Naive thymus-derived CD8-positive, alpha-beta T cell (primary cell): ENCODE measurements around the gene NHLRC4. TPM values are rescaled to one million over a fixed set of nuclear protein-coding genes. Genes with fewer than 3 reads are reported as not detected.

Experiments used
- ATAC-seq, 2 donors: fragments of 150-1000 bp; cut with Tn5 transposase in 1 of 2; sonication (Bioruptor Pico), chemical (Tn5 transposase) in 1 of 2; 1 replicate in 1 of 2; 2 replicates in 1 of 2; pipeline ENCODE4 v1.10.0; 2021; ENCODE audit warnings: mild to moderate bottlenecking in 2 of 2, moderate library complexity in 2 of 2
- POLR2A ChIA-PET: fragments of 350-600 bp; sonication (Branson Sonifier 250); formaldehyde crosslinking; loops from one replicate; lab custom pipeline; 2021; ENCODE audit warnings: antibody characterized with exemption; lab: Charles Lee
- DNase-seq, 10 donors: peaks; one replicate each; pipeline versions ENCODE4 v3.0.0 to v3.0.0-alpha.2; 2020 to 2022
- H3K27ac Mint-ChIP-seq, 10 donors: one replicate each; pipeline ENCODE4 v1.8.0; 2020 to 2022; ENCODE audit warnings: mild to moderate bottlenecking in 10 of 10, mixed read lengths in 10 of 10, moderate library complexity in 4 of 10, inconsistent platforms in 1 of 10
- H3K27me3 Mint-ChIP-seq, 5 donors: one replicate each; pipeline ENCODE4 v1.8.0; 2021 to 2022; ENCODE audit warnings: mixed read lengths in 5 of 5
- H3K36me3 Mint-ChIP-seq, 3 donors: one replicate each; pipeline ENCODE4 v1.8.0; 2020 to 2022; ENCODE audit warnings: mixed read lengths in 3 of 3, mild to moderate bottlenecking in 2 of 3, inconsistent platforms in 1 of 3
- H3K4me1 Mint-ChIP-seq, 4 donors: one replicate each; pipeline ENCODE4 v1.8.0; 2021 to 2022; ENCODE audit warnings: mixed read lengths in 4 of 4
- H3K4me3 Mint-ChIP-seq, 10 donors: one replicate each; pipeline ENCODE4 v1.8.0; 2020 to 2022; ENCODE audit warnings: mild to moderate bottlenecking in 10 of 10, mixed read lengths in 10 of 10, moderate library complexity in 6 of 10, inconsistent platforms in 1 of 10
- H3K9me3 Mint-ChIP-seq, 9 donors: one replicate each; pipeline ENCODE4 v1.8.0; 2020 to 2022; ENCODE audit warnings: mixed read lengths in 9 of 9, mild to moderate bottlenecking in 3 of 9, inconsistent platforms in 1 of 9, moderate library complexity in 1 of 9
- polyA plus RNA-seq, 3 donors: library from polyadenylated mRNA; unstranded; fragments of 300-500 nt; fragmentation: Illumina TruSeq; gene quantifications; one replicate each; pipeline ENCODE4 v1.2.3, GENCODE V29; 2021
- total RNA-seq, 8 experiments: library from RNA in 2 of 8; stranded (reverse) in 2 of 8; gene quantifications; one replicate each; pipeline ENCODE4 v1.2.3 and lab custom pipeline; 2021 to 2026

Gene NHLRC4
- total and polyA plus RNA-seq, 5 experiments from 2014 or later, result 1.5 to 5.3 (median 3.3) TPM

GRCh38 chr16:578232-578869, 11.5 kb downstream of the NHLRC4 start:
- peaks cover 0 to 5% (median 2%) of the 10 kb centered on the region in 4 donors for H3K4me1 Mint-ChIP-seq
- no peaks in the 10 kb centered on the region for H3K27me3 Mint-ChIP-seq
- ATAC-seq (no peak), DNase-seq (no peak)
- POLR2A ChIA-PET, result interaction anchor here (0.6 to 2.5 kb wide), 3 partner anchors 10 to 77 kb away, joined by 3 to 10 read pairs (median 3); partner anchors contain the start of gene METTL26
- peaks cover 0 to 2% (median 0%) of the 10 kb centered on the region in 3 donors for H3K36me3 Mint-ChIP-seq
- H3K9me3 Mint-ChIP-seq, result no peaks in the 10 kb centered on the region
- H3K27ac Mint-ChIP-seq, result no peak overlapping the region
- no peak overlapping the region for H3K4me3 Mint-ChIP-seq

GRCh38 chr16:578870-579405, 12.1 kb downstream of the NHLRC4 start:
- Mint-ChIP-seq H3K4me1 (peaks cover 0 to 5% (median 2%) of the 10 kb centered on the region in 4 donors), H3K27ac (no peak overlapping the region)
- POLR2A ChIA-PET, result interaction anchor here (1.5 to 2.5 kb wide), 2 partner anchors 10 to 57 kb away, joined by 3 to 10 read pairs; partner anchors contain the start of gene METTL26

GRCh38 chr16:580141-580945, 13.5 kb downstream of the NHLRC4 start:
- H3K4me1 Mint-ChIP-seq, result peaks cover 0 to 5% (median 2%) of the 10 kb centered on the region in 4 donors
- H3K27ac Mint-ChIP-seq, result no peak overlapping the region
- DNase-seq (no peak), ATAC-seq (no peak)
- no peak overlapping the region for H3K4me3 Mint-ChIP-seq
- no peaks in the 10 kb centered on the region for H3K36me3 Mint-ChIP-seq
- H3K9me3 Mint-ChIP-seq, result no peaks in the 10 kb centered on the region
- POLR2A ChIA-PET, result interaction anchor here (2.5 kb wide), 1 partner anchor 8 kb away, joined by 10 read pairs; no protein-coding TSS in a partner anchor
- no peaks in the 10 kb centered on the region for H3K27me3 Mint-ChIP-seq

More at GRCh38 chr16:578870-579405, 12.1 kb downstream of the NHLRC4 start:
- peak; percentile 95 to 96 for ATAC-seq
- peaks cover 0 to 2% (median 0%) of the 10 kb centered on the region in 3 donors for H3K36me3 Mint-ChIP-seq
- H3K9me3 Mint-ChIP-seq, result no peaks in the 10 kb centered on the region
- DNase-seq, result peak; percentile 44 to 79 (median 60)
- no peaks in the 10 kb centered on the region for H3K27me3 Mint-ChIP-seq
- H3K4me3 Mint-ChIP-seq, result no peak overlapping the region

GRCh38 chr16:580946-581498, 14.2 kb downstream of the NHLRC4 start:
- Mint-ChIP-seq H3K27ac (no peak overlapping the region), H3K9me3 (no peaks in the 10 kb centered on the region), H3K36me3 (no peaks in the 10 kb centered on the region), H3K4me3 (no peak overlapping the region), H3K27me3 (no peaks in the 10 kb centered on the region), H3K4me1 (peaks cover 0 to 5% (median 4%) of the 10 kb centered on the region in 4 donors)
- no peak for ATAC-seq
- DNase-seq, result no peak
- POLR2A ChIA-PET, result interaction anchor here (0.7 kb wide), 1 partner anchor 31 kb away, joined by 3 read pairs; no protein-coding TSS in a partner anchor

- DNase-seq, result no peak
- H3K4me1 Mint-ChIP-seq, result peaks cover 0 to 5% (median 2%) of the 10 kb centered on the region in 4 donors
- no peaks in the 10 kb centered on the region for H3K27me3 Mint-ChIP-seq
- H3K36me3 Mint-ChIP-seq, result no peaks in the 10 kb centered on the region
- no peaks in the 10 kb centered on the region for H3K9me3 Mint-ChIP-seq
- POLR2A ChIA-PET, result interaction anchor here (0.6 to 0.7 kb wide), 2 partner anchors 13 to 1681 kb away, joined by 3 to 5 read pairs; no protein-coding TSS in a partner anchor
- no peak overlapping the region for H3K4me3 Mint-ChIP-seq
- no peak for ATAC-seq
- H3K27ac Mint-ChIP-seq, result no peak overlapping the region
Observed at GRCh38 chr16:582218-582613, 15.4 kb downstream of the NHLRC4 start.

- Mint-ChIP-seq H3K27ac (no peak overlapping the region), H3K4me3 (no peak overlapping the region), H3K4me1 (peaks cover 0 to 9% (median 4%) of the 10 kb centered on the region in 4 donors), H3K27me3 (no peaks in the 10 kb centered on the region), H3K9me3 (no peaks in the 10 kb centered on the region), H3K36me3 (no peaks in the 10 kb centered on the region)
- POLR2A ChIA-PET, result interaction anchor here (0.6 kb wide), 1 partner anchor 13 kb away, joined by 3 read pairs; no protein-coding TSS in a partner anchor
- ATAC-seq (no peak), DNase-seq (no peak)
Observed at GRCh38 chr16:582614-583331, 16.0 kb downstream of the NHLRC4 start.

- DNase-seq, result no peak
- no peak for ATAC-seq
- H3K9me3 Mint-ChIP-seq, result no peaks in the 10 kb centered on the region
- no peaks in the 10 kb centered on the region for H3K27me3 Mint-ChIP-seq
- peaks cover 3 to 14% (median 8%) of the 10 kb centered on the region in 4 donors for H3K4me1 Mint-ChIP-seq
- no peaks in the 10 kb centered on the region for H3K36me3 Mint-ChIP-seq
- POLR2A ChIA-PET, result interaction anchor here (0.9 kb wide), 1 partner anchor 16 kb away, joined by 3 read pairs; no protein-coding TSS in a partner anchor
- H3K4me3 Mint-ChIP-seq, result no peak overlapping the region
- no peak overlapping the region for H3K27ac Mint-ChIP-seq
Observed at GRCh38 chr16:583470-583814, 16.6 kb downstream of the NHLRC4 start.

- ATAC-seq, result no peak
- H3K27ac Mint-ChIP-seq, result no peak overlapping the region
- no peak for DNase-seq
- H3K4me3 Mint-ChIP-seq, result no peak overlapping the region
- H3K9me3 Mint-ChIP-seq, result no peaks in the 10 kb centered on the region
- POLR2A ChIA-PET, result interaction anchor here (0.7 to 1.3 kb wide), 3 partner anchors 10 to 16 kb away, joined by 3 to 6 read pairs (median 3); no protein-coding TSS in a partner anchor
- no peaks in the 10 kb centered on the region for H3K27me3 Mint-ChIP-seq
- peaks cover 6 to 16% (median 11%) of the 10 kb centered on the region in 4 donors for H3K4me1 Mint-ChIP-seq
- H3K36me3 Mint-ChIP-seq, result no peaks in the 10 kb centered on the region
Observed at GRCh38 chr16:583815-584591, 17.2 kb downstream of the NHLRC4 start.

- ATAC-seq (no peak), DNase-seq (no peak)
- no peak overlapping the region for H3K4me3 Mint-ChIP-seq
- POLR2A ChIA-PET, result interaction anchor here (0.8 to 1.8 kb wide), 3 partner anchors 12 to 1187 kb away, joined by 3 to 5 read pairs (median 5); partner anchors contain the start of genes EME2 and NHLRC4
- peak overlapping the region in 2 of 10 donors; percentile 47 to 76 for H3K27ac Mint-ChIP-seq
- peaks cover 6 to 15% (median 10%) of the 10 kb centered on the region in 4 donors for H3K4me1 Mint-ChIP-seq
- no peaks in the 10 kb centered on the region for H3K27me3 Mint-ChIP-seq
- H3K36me3 Mint-ChIP-seq, result no peaks in the 10 kb centered on the region
- no peaks in the 10 kb centered on the region for H3K9me3 Mint-ChIP-seq
Observed at GRCh38 chr16:585351-585750, 18.5 kb downstream of the NHLRC4 start.

GRCh38 chr16:586047-586644, 19.3 kb downstream of the NHLRC4 start:
- H3K27ac Mint-ChIP-seq, result peak overlapping the region in 3 of 10 donors; percentile 21 to 76 (median 56)
- no peak for ATAC-seq
- no peak for DNase-seq
- no peaks in the 10 kb centered on the region for H3K9me3 Mint-ChIP-seq
- H3K27me3 Mint-ChIP-seq, result no peaks in the 10 kb centered on the region
- H3K4me3 Mint-ChIP-seq, result peak overlapping the region in 1 of 10 donors; percentile 7
- H3K4me1 Mint-ChIP-seq, result peaks cover 13 to 22% (median 17%) of the 10 kb centered on the region in 4 donors
- H3K36me3 Mint-ChIP-seq, result no peaks in the 10 kb centered on the region
- POLR2A ChIA-PET, result interaction anchor here (1.4 to 1.8 kb wide), 2 partner anchors 11 to 19 kb away, joined by 3 to 5 read pairs; partner anchors contain the start of gene NHLRC4
